IMR-90 (cell line): Measurements from ENCODE around the gene OR13C8. TPM values are rescaled to one million over a fixed set of nuclear protein-coding genes. Genes with fewer than 3 reads are reported as not detected.
"Not testable (repeated sequence)": the region's sequence is repeated elsewhere in the genome, so short reads cannot be mapped to it uniquely, and the experiment has no call there.

Experiments
- ATAC-seq: fragments of 200-7000 bp; cut with Tn5 transposase; 2 replicates; pipeline ENCODE4 v1.9.1; 2020; ENCODE audit warnings: low read depth, mild to moderate bottlenecking, moderate library complexity
- BruUV-seq: library from RNA; stranded (reverse); fragments of 400-500 nt; replicated peaks from 2 replicates; lab custom pipeline; 2021; lab: Mats Ljungman, UMichigan
- CTCF ChIA-PET: fragments of 300-600 bp; formaldehyde crosslinking; extraction: SDS; loops from one replicate; lab custom pipeline; 2021; ENCODE audit warnings: antibody characterized with exemption; lab: Yijun Ruan, JAX
- POLR2A ChIA-PET: fragments of 300-600 bp; sonication (Branson Sonifier 250); formaldehyde crosslinking; loops from one replicate; lab custom pipeline; 2022; ENCODE audit warnings: antibody characterized with exemption; ENCODE audit not compliant: unreplicated experiment; lab: Charles Lee
- DNase-seq: peaks from one replicate; pipeline ENCODE4 v3.0.0; 2013
- H2AFZ ChIP-seq: replicated peaks from 2 replicates; pipeline ENCODE3; 2013; ENCODE audit warnings: low read length, mild to moderate bottlenecking; ENCODE audit not compliant: poor library complexity
- H2AK5ac ChIP-seq: 2 replicates; pipeline ENCODE4 v1.6.1; 2013; ENCODE audit warnings: low read depth, low read length, inconsistent platforms
- H2AK9ac ChIP-seq: replicated peaks from 2 replicates; pipeline ENCODE3; 2013; ENCODE audit warnings: mild to moderate bottlenecking, low read depth, low read length, moderate library complexity; ENCODE audit not compliant: poor library complexity
- H2BK120ac ChIP-seq: 2 replicates; pipeline ENCODE4 v1.6.1; 2013; ENCODE audit warnings: low read depth, low read length, inconsistent platforms
- H2BK15ac ChIP-seq: 3 replicates; pipeline ENCODE4 v1.6.1; 2013; ENCODE audit warnings: low read depth, low read length, inconsistent platforms
- H2BK20ac ChIP-seq: 2 replicates; pipeline ENCODE4 v1.6.1; 2013; ENCODE audit warnings: low read depth, mild to moderate bottlenecking, inconsistent platforms, low read length, moderate library complexity
- H2BK5ac ChIP-seq: 2 replicates; pipeline ENCODE4 v1.6.1; 2013; ENCODE audit warnings: mild to moderate bottlenecking, low read depth, low read length, inconsistent platforms; ENCODE audit not compliant: poor library complexity, severe bottlenecking
- H3K14ac ChIP-seq: replicated peaks from 2 replicates; pipeline ENCODE4 v1.6.1; 2013; ENCODE audit warnings: low read depth, low read length, inconsistent platforms
- H3K18ac ChIP-seq: 2 replicates; pipeline ENCODE4 v1.6.1; 2013; ENCODE audit warnings: low read depth, low read length, control low read depth
- H3K23ac ChIP-seq: 2 replicates; pipeline ENCODE4 v1.6.1; 2013; ENCODE audit warnings: low read depth, low read length, inconsistent platforms
- H3K27ac ChIP-seq: 2 replicates; pipeline ENCODE4 v1.5.1; 2013; ENCODE audit warnings: mild to moderate bottlenecking, control low read depth, low read length; ENCODE audit not compliant: insufficient read depth
- H3K27me3 ChIP-seq: 2 replicates; pipeline ENCODE4 v1.6.1; 2013; ENCODE audit warnings: low read length; ENCODE audit not compliant: control insufficient read depth, insufficient read depth
- H3K36me3 ChIP-seq: 2 replicates; pipeline ENCODE4 v1.6.1; 2013; ENCODE audit warnings: low read length, mixed read lengths; ENCODE audit not compliant: control insufficient read depth, insufficient read depth
- H3K4ac ChIP-seq: 2 replicates; pipeline ENCODE4 v1.6.1; 2013; ENCODE audit warnings: low read depth, low read length, inconsistent platforms
- H3K4me1 ChIP-seq: 2 replicates; pipeline ENCODE4 v1.6.1; 2013; ENCODE audit warnings: low read length, mixed read lengths; ENCODE audit not compliant: control insufficient read depth, insufficient read depth
- H3K4me2 ChIP-seq: 2 replicates; pipeline ENCODE4 v1.6.1; 2013; ENCODE audit warnings: low read depth, mild to moderate bottlenecking, control low read depth, low read length, moderate library complexity
- H3K4me3 ChIP-seq: 2 replicates; pipeline ENCODE4 v1.5.1; 2013; ENCODE audit warnings: low read depth, mild to moderate bottlenecking, control low read depth, low read length, moderate library complexity; ENCODE audit not compliant: insufficient read depth
- H3K56ac ChIP-seq: 2 replicates; pipeline ENCODE4 v1.6.1; 2013; ENCODE audit warnings: low read length, inconsistent platforms; ENCODE audit not compliant: insufficient read depth; ENCODE audit errors: extremely low read depth
- H3K79me1 ChIP-seq, 2 experiments: 2 replicates each; pipeline ENCODE4 v1.6.1; 2013; ENCODE audit warnings: low read length in 2 of 2, inconsistent platforms in 1 of 2, low read depth in 1 of 2
- H3K9ac ChIP-seq: 2 replicates; pipeline ENCODE4 v1.6.1; 2013; ENCODE audit warnings: low read depth, low read length, control low read depth
- H3K9me1 ChIP-seq: 2 replicates; pipeline ENCODE4 v1.6.1; 2013; ENCODE audit warnings: low read length, inconsistent platforms; ENCODE audit not compliant: insufficient read depth
- H3K9me3 ChIP-seq: 2 replicates; pipeline ENCODE4 v1.6.1; 2013; ENCODE audit warnings: low read length; ENCODE audit not compliant: control insufficient read depth, insufficient read depth
- H4K20me1 ChIP-seq: 2 replicates; pipeline ENCODE4 v1.6.1; 2013; ENCODE audit warnings: low read length, inconsistent platforms; ENCODE audit not compliant: insufficient read depth
- H4K5ac ChIP-seq: 2 replicates; pipeline ENCODE4 v1.6.1; 2013; ENCODE audit warnings: mild to moderate bottlenecking, low read depth, low read length, control low read depth
- H4K8ac ChIP-seq, 2 experiments: 2 replicates each; pipeline ENCODE4 v1.6.1; 2013; ENCODE audit warnings: low read depth in 2 of 2, low read length in 2 of 2, control low read depth in 1 of 2, inconsistent platforms in 1 of 2
- H4K91ac ChIP-seq: 2 replicates; pipeline ENCODE4 v1.6.1; 2013; ENCODE audit warnings: low read depth, low read length, inconsistent platforms; ENCODE audit not compliant: insufficient read depth
- WGBS, 2 experiments: methylation state at CpG; one replicate each; pipeline versions ENCODE4 v1.1.5 to v1.1.7; 2013; ENCODE audit warnings: missing lambda C conversion rate in 2 of 2; ENCODE audit not compliant: insufficient read length in 1 of 2; ENCODE audit errors: extremely low coverage in 2 of 2; 5-methylcytosine and 5-hydroxymethylcytosine counted together
- dilution Hi-C: fragments of 300-500 bp; cut with HindIII; formaldehyde crosslinking; loops from one replicate; pipeline ENCODE4 v1.14.3; 2018; ENCODE audit warnings: low sequenced_read_pairs; ENCODE audit not compliant: unreplicated experiment
- in situ Hi-C: fragments of 300-500 bp; cut with MboI; formaldehyde crosslinking; loops from 3 replicates; pipeline ENCODE4 v1.14.3; 2019; ENCODE audit warnings: low sequenced_read_pairs, inconsistent platforms, mixed read lengths
- intact Hi-C: fragments of 100-400 bp; cut with micrococcal nuclease; formaldehyde crosslinking; loops from 2 replicates; pipeline ENCODE4 v1.10.0; 2022
- polyA plus RNA-seq, 3 experiments: library from polyadenylated mRNA; depleted of rRNA; stranded (reverse); fragments of >200 nt; gene quantifications; 2 replicates each; pipeline ENCODE4 v1.2.3, GENCODE V29; 2012; ENCODE audit warnings: low replicate concordance in 1 of 3
- total RNA-seq: library from RNA; depleted of rRNA; stranded (reverse); fragments of >200 nt; gene quantifications from 2 replicates; pipeline ENCODE4 v1.2.3, GENCODE V29; 2012

OR13C8 gene
- total and polyA plus RNA-seq, 2 of the 4 experiments (the other 2 are of a cell fraction): not detected

DNA sequence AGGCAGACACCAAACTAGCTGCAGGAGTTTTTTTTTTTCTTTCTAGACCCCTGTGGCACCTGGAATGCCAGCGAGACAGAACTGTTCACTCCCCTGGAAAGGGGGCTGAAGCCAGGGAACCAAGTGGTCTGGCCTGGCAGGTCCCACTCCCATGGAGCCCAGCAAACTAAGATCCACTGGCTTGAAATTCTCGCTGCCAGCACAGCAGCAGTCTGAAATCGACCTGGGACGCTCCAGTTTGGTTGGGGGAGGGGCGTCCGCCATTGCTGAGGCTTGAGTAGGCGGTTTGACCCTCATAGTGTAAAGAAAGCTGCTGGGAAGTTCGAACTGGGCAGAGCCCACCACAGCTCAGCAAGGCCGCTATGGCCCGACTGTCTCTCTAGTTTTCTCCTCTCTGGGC lies 48.7 kb upstream of the OR13C8 start:
- in situ Hi-C loops, H2AK9ac ChIP-seq, DNase-seq, H4K8ac ChIP-seq, H3K56ac ChIP-seq, BruUV-seq, ATAC-seq, dilution Hi-C loops, H4K5ac ChIP-seq, H2BK15ac ChIP-seq, H3K23ac ChIP-seq, H3K36me3 ChIP-seq, H2BK5ac ChIP-seq, H3K18ac ChIP-seq, H2BK20ac ChIP-seq, H3K14ac ChIP-seq, H2AFZ ChIP-seq, H2AK5ac ChIP-seq, H3K9ac ChIP-seq, H3K4me2 ChIP-seq, H2BK120ac ChIP-seq, CTCF ChIA-PET, H3K79me1 ChIP-seq, H4K91ac ChIP-seq, H3K4me3 ChIP-seq, H3K4ac ChIP-seq, H3K27me3 ChIP-seq, POLR2A ChIA-PET, H3K4me1 ChIP-seq, H3K9me3 ChIP-seq, H3K9me1 ChIP-seq, intact Hi-C loops, H3K27ac ChIP-seq, H4K20me1 ChIP-seq: not testable (repeated sequence)
- no CpG with 5 or more reads among the region's 10 CpGs for WGBS, 2 experiments
